H1 (cell line): Measurements from ENCODE around the gene BNC2. TPM values are rescaled to one million over a fixed set of nuclear protein-coding genes. Genes with fewer than 3 reads are reported as not detected.

Experiments
- CTCF ChIA-PET: fragments of 300-600 bp; sonication (Branson Sonifier 250); formaldehyde crosslinking; loops from one replicate; lab custom pipeline; 2021; ENCODE audit not compliant: partially characterized antibody; lab: Charles Lee
- POLR2A ChIA-PET: fragments of 300-600 bp; sonication (Branson Sonifier 250); formaldehyde crosslinking; loops from one replicate; lab custom pipeline; 2021; ENCODE audit warnings: inconsistent platforms; ENCODE audit not compliant: partially characterized antibody; lab: Charles Lee
- DNase-seq, 2 experiments: peaks; one replicate each; pipeline versions ENCODE4 v3.0.0 to v3.0.0-alpha.2; 2010 to 2022; ENCODE audit warnings: low spot score in 2 of 2, low read depth in 1 of 2, mixed read lengths in 1 of 2
- FAIRE-seq: peaks from 2 replicates; lab custom pipeline; 2011; peaks lifted over from hg19 to GRCh38; lab: Jason Lieb, UNC
- H2AFZ ChIP-seq: 2 replicates; pipeline ENCODE4 v1.8.1; 2012; ENCODE audit warnings: low read length, inconsistent platforms
- H2AK5ac ChIP-seq: 2 replicates; pipeline ENCODE4 v1.6.1; 2013; ENCODE audit warnings: low read depth, low read length
- H2BK120ac ChIP-seq: replicated peaks from 2 replicates; pipeline ENCODE3; 2013; ENCODE audit warnings: low read depth, low read length, inconsistent platforms
- H2BK12ac ChIP-seq: 2 replicates; pipeline ENCODE4 v1.6.1; 2013; ENCODE audit warnings: low read depth, low read length
- H2BK15ac ChIP-seq: 2 replicates; pipeline ENCODE4 v1.6.1; 2013; ENCODE audit warnings: low read length
- H2BK20ac ChIP-seq: 2 replicates; pipeline ENCODE4 v1.6.1; 2013; ENCODE audit warnings: low read length
- H2BK5ac ChIP-seq: 2 replicates; pipeline ENCODE4 v1.6.1; 2013; ENCODE audit warnings: low read depth, low read length
- H3K14ac ChIP-seq: 2 replicates; pipeline ENCODE4 v1.6.1; 2013; ENCODE audit warnings: inconsistent platforms; ENCODE audit not compliant: insufficient read length
- H3K18ac ChIP-seq: 2 replicates; pipeline ENCODE4 v1.6.1; 2013; ENCODE audit warnings: low read length; ENCODE audit errors: extremely low read depth
- H3K23ac ChIP-seq: 2 replicates; pipeline ENCODE4 v1.6.1; 2013; ENCODE audit warnings: inconsistent platforms; ENCODE audit not compliant: insufficient read length
- H3K23me2 ChIP-seq: 2 replicates; pipeline ENCODE4 v1.6.1; 2013; ENCODE audit warnings: low read depth, low read length
- H3K27ac ChIP-seq: 2 replicates; pipeline ENCODE4 v1.6.1; 2011; ENCODE audit warnings: low read depth, low read length, inconsistent platforms
- H3K27me3 ChIP-seq, 4 experiments: replicated peaks in 1 of 4; 1 replicate in 1 of 4; 2 replicates in 3 of 4; pipeline versions ENCODE4 v1.6.1 to v1.8.1; 2011 to 2013; ENCODE audit warnings: low read length in 3 of 4, mild to moderate bottlenecking in 3 of 4, inconsistent platforms in 2 of 4, mixed read lengths in 2 of 4, moderate library complexity in 1 of 4; ENCODE audit not compliant: control insufficient read depth in 3 of 4, insufficient read depth in 3 of 4; ENCODE audit errors: extremely low read depth in 1 of 4
- H3K36me3 ChIP-seq, 4 experiments: 2 replicates each; pipeline versions ENCODE4 v1.6.1 to v1.8.1; 2011 to 2013; ENCODE audit warnings: mild to moderate bottlenecking in 4 of 4, low read length in 3 of 4, moderate library complexity in 2 of 4, control low read depth in 1 of 4, inconsistent platforms in 1 of 4; ENCODE audit not compliant: insufficient read depth in 4 of 4, control insufficient read depth in 2 of 4
- H3K4ac ChIP-seq: replicated peaks from 2 replicates; pipeline ENCODE3; 2013; ENCODE audit warnings: low read length, low read depth, mixed read lengths, inconsistent platforms; ENCODE audit not compliant: insufficient read length
- H3K4me1 ChIP-seq, 4 experiments: replicated peaks in 1 of 4; 1 replicate in 1 of 4; 2 replicates in 3 of 4; pipeline versions ENCODE4 v1.6.1 to v1.8.1; 2011 to 2013; ENCODE audit warnings: low read length in 3 of 4, inconsistent platforms in 2 of 4, mixed read lengths in 1 of 4; ENCODE audit not compliant: insufficient read depth in 4 of 4, control insufficient read depth in 3 of 4
- H3K4me2 ChIP-seq, 2 experiments: 2 replicates each; pipeline versions ENCODE4 v1.6.1 to v1.8.1; 2011 to 2013; ENCODE audit warnings: low read depth in 2 of 2, low read length in 2 of 2, control low read depth in 1 of 2, inconsistent platforms in 1 of 2, mild to moderate bottlenecking in 1 of 2; ENCODE audit not compliant: insufficient read depth in 1 of 2
- H3K4me3 ChIP-seq, 4 experiments: fragments of 200-600, 300-600 bp in 1 of 4; sonication (generic), shearing (Covaris generic), sonication (Bioruptor Twin) in 1 of 4; 2 replicates each; pipeline versions ENCODE4 v1.5.1 to v1.8.1; 2011 to 2016; ENCODE audit warnings: low read length in 4 of 4, low read depth in 3 of 4, control low read depth in 2 of 4, inconsistent platforms in 2 of 4, mild to moderate bottlenecking in 2 of 4, mixed read lengths in 1 of 4, moderate library complexity in 1 of 4; ENCODE audit not compliant: insufficient read depth in 2 of 4; ENCODE audit errors: extremely low read depth in 1 of 4
- H3K56ac ChIP-seq: replicated peaks from 2 replicates; pipeline ENCODE3; 2013; ENCODE audit warnings: low read depth, mild to moderate bottlenecking, mixed read lengths, low read length, inconsistent platforms; ENCODE audit not compliant: insufficient read length
- H3K79me1 ChIP-seq: 2 replicates; pipeline ENCODE4 v1.6.1; 2013; ENCODE audit warnings: low read depth, low read length, control low read depth
- H3K79me2 ChIP-seq, 2 experiments: 2 replicates each; pipeline versions ENCODE4 v1.6.1 to v1.8.1; 2012 to 2013; ENCODE audit warnings: low read length in 2 of 2, mild to moderate bottlenecking in 2 of 2, inconsistent platforms in 1 of 2; ENCODE audit not compliant: insufficient read depth in 2 of 2, control insufficient read depth in 1 of 2
- H3K9ac ChIP-seq, 4 experiments: replicated peaks in 1 of 4; 1 replicate in 1 of 4; 2 replicates in 3 of 4; pipeline versions ENCODE4 v1.6.1 to v1.8.1; 2011 to 2013; ENCODE audit warnings: low read depth in 3 of 4, low read length in 3 of 4, control low read depth in 2 of 4, mild to moderate bottlenecking in 2 of 4, moderate library complexity in 2 of 4, inconsistent platforms in 1 of 4; ENCODE audit errors: extremely low read depth in 1 of 4
- H3K9me3 ChIP-seq, 2 experiments: 2 replicates each; pipeline versions ENCODE4 v1.6.1 to v1.8.1; 2012 to 2013; ENCODE audit warnings: mild to moderate bottlenecking in 2 of 2, moderate library complexity in 2 of 2, control low read depth in 1 of 2, inconsistent platforms in 1 of 2, low read depth in 1 of 2, low read length in 1 of 2, mixed read lengths in 1 of 2; ENCODE audit not compliant: insufficient read depth in 2 of 2
- H4K20me1 ChIP-seq, 2 experiments: replicated peaks in 1 of 2; 2 replicates each; pipeline versions ENCODE3 to v1.8.1; 2011 to 2013; ENCODE audit warnings: inconsistent platforms in 2 of 2, low read length in 2 of 2, mild to moderate bottlenecking in 1 of 2; ENCODE audit not compliant: insufficient read depth in 2 of 2, control insufficient read depth in 1 of 2
- H4K5ac ChIP-seq: 2 replicates; pipeline ENCODE4 v1.6.1; 2013; ENCODE audit warnings: low read length, low read depth, mixed read lengths, inconsistent platforms; ENCODE audit not compliant: insufficient read length
- H4K8ac ChIP-seq: 2 replicates; pipeline ENCODE4 v1.8.0; 2013; ENCODE audit warnings: mild to moderate bottlenecking, moderate library complexity, low read length, inconsistent platforms; ENCODE audit not compliant: insufficient read depth; ENCODE audit errors: extremely low read depth
- H4K91ac ChIP-seq: replicated peaks from 2 replicates; pipeline ENCODE3; 2013; ENCODE audit warnings: low read length, mixed read lengths, inconsistent platforms; ENCODE audit not compliant: insufficient read length
- BCL11A ChIP-seq, 2 experiments: IDR thresholded peaks; one replicate each; pipeline ENCODE4 v1.6.1; 2011; ENCODE audit warnings: low read depth in 2 of 2, low read length in 2 of 2, mild to moderate bottlenecking in 2 of 2
- BRCA1 ChIP-seq: IDR thresholded peaks from 2 replicates; pipeline ENCODE4 v1.6.1; 2012; ENCODE audit warnings: low read depth, low read length, improper control_type of control experiment
- KDM5A ChIP-seq: fragments of 200-600 bp; IDR thresholded peaks from 2 replicates; pipeline ENCODE4 v1.7.1; 2012; ENCODE audit warnings: mild to moderate bottlenecking, low read length, inconsistent platforms, mixed read lengths
- MAFK ChIP-seq: IDR thresholded peaks from 2 replicates; pipeline ENCODE4 v1.6.1; 2012; ENCODE audit warnings: low read depth, mild to moderate bottlenecking, improper control_type of control experiment, low read length
- POLR2A ChIP-seq, 2 experiments: IDR thresholded peaks; 1 replicate in 1 of 2; 2 replicates in 1 of 2; pipeline ENCODE4 v1.6.1; 2011; ENCODE audit warnings: low read depth in 2 of 2, low read length in 2 of 2, mild to moderate bottlenecking in 2 of 2; ENCODE audit errors: control extremely low read depth in 1 of 2
- RAD21 ChIP-seq, 2 experiments: IDR thresholded peaks in 1 of 2; conservative IDR thresholded peaks in 1 of 2; 2 replicates each; pipeline ENCODE4 v1.6.1; 2011; ENCODE audit warnings: low read depth in 2 of 2, low read length in 2 of 2, improper control_type of control experiment in 1 of 2, inconsistent platforms in 1 of 2, mild to moderate bottlenecking in 1 of 2, moderate library complexity in 1 of 2
- RXRA ChIP-seq: IDR thresholded peaks from 2 replicates; pipeline ENCODE4 v1.6.1; 2011; ENCODE audit warnings: low read depth, mild to moderate bottlenecking, low read length, moderate library complexity; ENCODE audit not compliant: insufficient read depth
- SAP30 ChIP-seq: fragments of 300-600 bp; sonication (generic); IDR thresholded peaks from 2 replicates; pipeline ENCODE4 v1.7.1; 2012; ENCODE audit warnings: low read length, moderate library complexity, mild to moderate bottlenecking, inconsistent platforms; ENCODE audit not compliant: insufficient read depth, insufficient replicate concordance
- SP1 ChIP-seq: IDR thresholded peaks from 2 replicates; pipeline ENCODE4 v1.6.1; 2011; ENCODE audit warnings: low read depth, low read length
- SP4 ChIP-seq: IDR thresholded peaks from 2 replicates; pipeline ENCODE4 v1.6.1; 2012; ENCODE audit warnings: low read length, inconsistent platforms
- SRF ChIP-seq: IDR thresholded peaks from 2 replicates; pipeline ENCODE4 v1.6.1; 2011; ENCODE audit warnings: mild to moderate bottlenecking, low read depth, low read length, moderate library complexity
- SUZ12 ChIP-seq: fragments of 200-600 bp; sonication (generic); IDR thresholded peaks from 2 replicates; pipeline ENCODE4 v1.6.1; 2012; ENCODE audit warnings: mild to moderate bottlenecking, inconsistent platforms, low read length, moderate library complexity, mixed read lengths
- TAF1 ChIP-seq: IDR thresholded peaks from 2 replicates; pipeline ENCODE4 v1.6.1; 2011; ENCODE audit warnings: mild to moderate bottlenecking, low read depth, low read length
- USF2 ChIP-seq: IDR thresholded peaks from 2 replicates; pipeline ENCODE4 v1.6.1; 2011; ENCODE audit warnings: low read length, improper control_type of control experiment
- WGBS, 2 experiments: shearing (Covaris generic) in 1 of 2; methylation state at CpG; one replicate each; pipeline versions ENCODE4 v1.1.6 to v1.1.7; 2013 to 2015; ENCODE audit warnings: low lambda C conversion rate in 2 of 2, mixed read lengths in 2 of 2, inconsistent platforms in 1 of 2, low coverage in 1 of 2, missing lambda C conversion rate in 1 of 2; ENCODE audit not compliant: insufficient replicate concordance in 2 of 2, insufficient coverage in 1 of 2, insufficient read length in 1 of 2; ENCODE audit errors: extremely low coverage in 1 of 2, missing lambda C conversion rate in 1 of 2; 5-methylcytosine and 5-hydroxymethylcytosine counted together
- polyA plus RNA-seq, 7 experiments: library from polyadenylated mRNA; depleted of rRNA in 3 of 7; stranded (reverse) in 5 of 7; unstranded in 2 of 7; fragments of >200 nt in 5 of 7; fragments of 200-250 nt in 2 of 7; gene quantifications; 1 replicate in 5 of 7; 2 replicates in 1 of 7; 4 replicates in 1 of 7; pipeline versions ENCODE4 v1.2.1 to v1.2.3, GENCODE V29; 2011 to 2013; ENCODE audit warnings: missing spikeins in 2 of 7, mixed read lengths in 2 of 7
- total RNA-seq: library from RNA; stranded (reverse); fragmentation: NEBNext Ultra II Directional; extraction: Animal tissue kit (Norgen Biotek cat#: 25700); gene quantifications from 2 replicates; pipeline ENCODE4 v1.2.1, GENCODE V29; 2021

Gene BNC2
- total and polyA plus RNA-seq, 2 of the 8 experiments (the other 6 are each of a cell fraction or from before 2014, with no cell fraction given), result 16.0 to 26.8 TPM

- no peak overlapping the region for H3K18ac ChIP-seq
- WGBS, 2 experiments, result 92% methylated on average over 4 of the region's 4 CpGs; no CpG with 5 or more reads in 1 of the 2 experiments
- peaks cover 4% of the 10 kb centered on the region in 2 experiments; a peak in 2 of 4 replicates for H3K9me3 ChIP-seq
- H3K4me3 ChIP-seq, result no peak overlapping the region
- H3K79me1 ChIP-seq, result no peaks in the 10 kb centered on the region
- H3K36me3 ChIP-seq, result no peaks in the 10 kb centered on the region
- no peak overlapping the region for H3K4ac ChIP-seq
- H3K56ac ChIP-seq, result no peak overlapping the region
- H4K8ac ChIP-seq, result no peak overlapping the region
- H3K4me1 ChIP-seq, result no peaks in the 10 kb centered on the region
- no peaks in the 10 kb centered on the region for H3K79me2 ChIP-seq
- no peak overlapping the region for H2AFZ ChIP-seq
- H4K5ac ChIP-seq, result no peak overlapping the region
- no peaks in the 10 kb centered on the region for H4K20me1 ChIP-seq
- H3K9ac ChIP-seq, result no peak overlapping the region
- no peak overlapping the region for H2BK5ac ChIP-seq
- DNase-seq (no peak), FAIRE-seq (no peak)
- H3K14ac ChIP-seq, result no peak overlapping the region
- H3K23ac ChIP-seq, result no peak overlapping the region
- H2BK120ac ChIP-seq, result no peak overlapping the region
- POLR2A ChIA-PET, result no interaction called here
- CTCF ChIA-PET, result interaction anchor here (1.4 kb wide), 1 partner anchor 31 kb away, joined by 3 read pairs; no protein-coding TSS in a partner anchor
- H2BK20ac ChIP-seq, result no peak overlapping the region
- H3K27ac ChIP-seq, result no peak overlapping the region
- peaks cover 0 to 2% (median 0%) of the 10 kb centered on the region in 4 experiments; a peak in 3 of 7 replicates for H3K27me3 ChIP-seq
- no peak overlapping the region for H4K91ac ChIP-seq
- no peaks in the 10 kb centered on the region for H3K23me2 ChIP-seq
- no peak overlapping the region for H2AK5ac ChIP-seq
- H2BK12ac ChIP-seq, result no peak overlapping the region
- no peak overlapping the region for H2BK15ac ChIP-seq
- H3K4me2 ChIP-seq, result no peak overlapping the region
- TF ChIP-seq BRCA1 (no peak), SAP30 (no peak), MAFK (no peak), SUZ12 (no peak), SP4 (no peak), KDM5A (no peak), USF2 (no peak), BCL11A (IDR thresholded peaks at IDR 0.05; ENCODE audit: low read depth in 2 of 2, low read length in 2 of 2) (no peak), SP1 (no peak), POLR2A (IDR thresholded peaks at IDR 0.05; ENCODE audit: control extremely low read depth in 1 of 2, low read depth in 2 of 2, low read length in 2 of 2) (no peak), RXRA (no peak), TAF1 (no peak), SRF (no peak), RAD21 (IDR thresholded peaks at IDR 0.05 in 1 of 2, conservative IDR thresholded peaks at IDR 0.05 in 1 of 2; ENCODE audit: low read depth in 2 of 2, low read length in 2 of 2) (no peak)
Observed at GRCh38 chr9:16918920-16919319, 48.5 kb upstream of the BNC2 start.
